Mesodermal cell (in vitro differentiated cells): ENCODE data around the gene ALG14.

Experiments
- H3K27ac ChIP-seq: 2 replicates; pipeline ENCODE4 v1.7.0; 2013; ENCODE audit warnings: mild to moderate bottlenecking, low read depth, low read length, moderate library complexity; ENCODE audit not compliant: severe bottlenecking
- H3K36me3 ChIP-seq: 2 replicates; pipeline ENCODE4 v1.7.1; 2013; ENCODE audit warnings: mild to moderate bottlenecking, low read length, moderate library complexity; ENCODE audit not compliant: control insufficient read depth, insufficient read depth
- H3K4me1 ChIP-seq: one replicate; pipeline ENCODE4 v1.7.1; 2013; ENCODE audit warnings: mild to moderate bottlenecking, low read length; ENCODE audit not compliant: insufficient read depth, control insufficient read depth, poor library complexity, severe bottlenecking
- H3K4me3 ChIP-seq: 2 replicates; pipeline ENCODE4 v1.7.0; 2013; ENCODE audit warnings: low read length, control low read depth, mild to moderate bottlenecking; ENCODE audit not compliant: insufficient read depth, poor library complexity, severe bottlenecking; ENCODE audit errors: extremely low read depth
- H3K9me3 ChIP-seq: 2 replicates; pipeline ENCODE4 v1.7.1; 2013; ENCODE audit warnings: mild to moderate bottlenecking, low read length, moderate library complexity; ENCODE audit not compliant: control insufficient read depth
- WGBS, 2 experiments: methylation state at CpG; one replicate each; pipeline ENCODE4 v1.1.5; 2013; ENCODE audit warnings: missing lambda C conversion rate in 2 of 2; ENCODE audit not compliant: insufficient coverage in 2 of 2; 5-methylcytosine and 5-hydroxymethylcytosine counted together

The ALG14 gene

GRCh38 chr1:95010158-95010557 is 62.6 kb downstream of the ALG14 start:
- H3K9me3 ChIP-seq: no peaks in the 10 kb centered on the region
- no peaks in the 10 kb centered on the region for H3K4me1 ChIP-seq
- H3K27ac ChIP-seq: no peak overlapping the region
- H3K4me3 ChIP-seq: no peak overlapping the region
- no peaks in the 10 kb centered on the region for H3K36me3 ChIP-seq

DNA sequence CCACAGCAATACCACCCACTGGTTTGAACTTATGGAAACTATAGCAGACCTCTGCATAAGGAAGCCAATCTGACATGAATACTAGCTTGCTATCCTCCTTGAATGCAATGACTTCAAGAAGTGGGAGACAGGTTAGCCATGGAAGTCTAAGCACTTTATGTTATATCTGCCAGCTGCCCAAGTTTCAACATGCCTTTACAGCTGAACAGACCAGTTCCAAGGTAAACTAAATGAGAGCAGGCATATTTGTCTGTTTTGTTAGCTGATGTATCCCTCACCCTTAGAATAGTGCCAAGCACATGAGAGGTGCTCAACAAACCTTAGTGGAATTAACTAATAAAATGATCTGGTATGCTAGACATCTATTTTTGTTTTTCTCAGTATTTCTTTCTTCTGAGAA is 65.1 kb downstream of the ALG14 start:
- Histone ChIP-seq H3K9me3 (no peaks in the 10 kb centered on the region), H3K4me3 (no peak overlapping the region), H3K36me3 (no peaks in the 10 kb centered on the region), H3K4me1 (no peaks in the 10 kb centered on the region), H3K27ac (no peak overlapping the region)

DNA sequence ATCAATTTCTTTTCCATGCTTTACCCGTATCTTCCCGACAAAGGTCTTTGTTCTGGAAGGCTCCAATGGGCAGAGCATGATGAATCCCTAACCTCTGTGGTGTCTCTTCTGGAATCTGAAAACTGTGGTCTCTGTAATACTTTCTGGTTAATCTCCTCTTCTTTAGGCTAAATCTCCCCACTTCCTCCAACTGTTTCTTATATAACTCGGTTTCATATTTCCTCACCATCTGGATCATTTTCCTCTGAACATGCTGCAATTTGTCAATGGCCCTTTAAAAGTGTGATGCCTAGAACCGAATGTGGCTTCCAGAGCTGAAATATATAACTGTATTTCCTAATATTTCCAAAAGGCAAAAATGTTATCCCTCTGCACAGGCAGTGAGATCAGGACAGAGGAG is 66.1 kb downstream of the ALG14 start:
- Histone ChIP-seq H3K4me3 (no peak overlapping the region), H3K4me1 (no peaks in the 10 kb centered on the region), H3K36me3 (no peaks in the 10 kb centered on the region), H3K27ac (no peak overlapping the region), H3K9me3 (no peaks in the 10 kb centered on the region)
- WGBS, 2 experiments: 100% methylated on average over 1 to 3 of the region's 4 CpGs

GRCh38 chr1:95005584-95005983 is 67.2 kb downstream of the ALG14 start:
- no peaks in the 10 kb centered on the region for H3K4me1 ChIP-seq
- H3K36me3 ChIP-seq: no peaks in the 10 kb centered on the region
- H3K9me3 ChIP-seq: no peaks in the 10 kb centered on the region
- no peak overlapping the region for H3K27ac ChIP-seq
- WGBS, 2 experiments: 86% methylated on average over 1 of the region's 2 CpGs; no CpG with 5 or more reads in 1 of the 2 experiments
- no peak overlapping the region for H3K4me3 ChIP-seq

DNA sequence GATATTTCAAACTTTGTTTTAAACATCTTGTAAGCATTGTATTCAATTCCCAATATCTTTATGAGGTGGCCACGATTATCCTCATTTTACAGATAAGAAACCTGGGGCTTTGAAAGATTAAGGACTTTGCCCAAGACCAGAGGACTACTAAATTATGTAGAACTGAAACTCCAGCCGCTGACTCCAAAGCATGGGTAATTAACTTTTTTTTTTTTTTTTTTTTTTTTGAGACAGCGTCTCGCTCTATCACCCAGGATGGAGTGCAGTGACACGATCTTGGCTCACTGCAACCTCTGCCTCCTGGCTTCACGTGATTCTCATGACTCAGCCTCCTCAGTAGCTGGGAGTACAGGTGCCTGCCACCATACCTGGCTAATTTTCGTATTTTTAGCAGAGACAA is 68.7 kb downstream of the ALG14 start:
- Histone ChIP-seq H3K4me3 (no peak overlapping the region), H3K4me1 (no peaks in the 10 kb centered on the region), H3K9me3 (no peaks in the 10 kb centered on the region), H3K36me3 (no peaks in the 10 kb centered on the region), H3K27ac (no peak overlapping the region)
- WGBS, 2 experiments: 91 to 92% methylated on average over 5 to 6 of the region's 7 CpGs

- Histone ChIP-seq H3K4me1 (no peaks in the 10 kb centered on the region), H3K9me3 (no peaks in the 10 kb centered on the region), H3K4me3 (no peak overlapping the region), H3K36me3 (no peaks in the 10 kb centered on the region), H3K27ac (no peak overlapping the region)
- 100% methylated on average over 3 of the region's 4 CpGs; no CpG with 5 or more reads in 1 of the 2 experiments for whole genome bisulfite sequencing, 2 experiments
Measured at GRCh38 chr1:95003433-95003738, 69.4 kb downstream of the ALG14 start.

- no peak overlapping the region for H3K4me3 ChIP-seq
- no peaks in the 10 kb centered on the region for H3K36me3 ChIP-seq
- peak overlapping the region; percentile 71 for H3K27ac ChIP-seq
- WGBS, 2 experiments: 49 to 60% methylated on average over 5 to 6 of the region's 8 CpGs
- H3K9me3 ChIP-seq: no peaks in the 10 kb centered on the region
- no peaks in the 10 kb centered on the region for H3K4me1 ChIP-seq
Measured at GRCh38 chr1:95002540-95003432, 70.0 kb downstream of the ALG14 start.

DNA sequence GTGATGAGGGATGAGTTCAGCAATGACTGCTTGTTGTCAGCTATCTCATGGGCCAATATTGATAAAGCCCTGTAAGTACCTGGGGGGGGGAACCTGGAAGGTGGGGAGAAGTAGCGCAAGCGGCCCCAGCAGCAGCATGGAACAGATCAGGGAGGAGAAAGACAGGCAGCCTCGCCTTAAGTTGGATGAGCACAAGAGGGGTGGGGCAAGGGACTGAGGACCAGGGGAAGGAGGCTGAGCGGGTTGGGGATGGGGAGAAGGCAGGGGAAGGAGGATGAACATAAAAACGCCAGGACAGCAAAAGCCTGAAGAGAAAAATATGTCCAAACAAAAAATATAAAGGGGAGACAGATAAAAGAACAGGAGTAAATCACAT is 70.6 kb downstream of the ALG14 start:
- peak overlapping the region; percentile 71 for H3K27ac ChIP-seq
- H3K4me3 ChIP-seq: no peak overlapping the region
- H3K9me3 ChIP-seq: no peaks in the 10 kb centered on the region
- H3K4me1 ChIP-seq: no peaks in the 10 kb centered on the region
- H3K36me3 ChIP-seq: no peaks in the 10 kb centered on the region
- 64 to 66% methylated on average over 4 to 5 of the region's 5 CpGs for WGBS, 2 experiments

- Histone ChIP-seq H3K27ac (no peak overlapping the region), H3K4me1 (peaks cover under 1% of the 10 kb centered on the region), H3K9me3 (no peaks in the 10 kb centered on the region), H3K4me3 (no peak overlapping the region), H3K36me3 (no peaks in the 10 kb centered on the region)
- WGBS, 2 experiments: 87 to 98% methylated on average over 4 of the region's 4 CpGs
Measured at GRCh38 chr1:94999456-95000131, 73.2 kb downstream of the ALG14 start.

DNA sequence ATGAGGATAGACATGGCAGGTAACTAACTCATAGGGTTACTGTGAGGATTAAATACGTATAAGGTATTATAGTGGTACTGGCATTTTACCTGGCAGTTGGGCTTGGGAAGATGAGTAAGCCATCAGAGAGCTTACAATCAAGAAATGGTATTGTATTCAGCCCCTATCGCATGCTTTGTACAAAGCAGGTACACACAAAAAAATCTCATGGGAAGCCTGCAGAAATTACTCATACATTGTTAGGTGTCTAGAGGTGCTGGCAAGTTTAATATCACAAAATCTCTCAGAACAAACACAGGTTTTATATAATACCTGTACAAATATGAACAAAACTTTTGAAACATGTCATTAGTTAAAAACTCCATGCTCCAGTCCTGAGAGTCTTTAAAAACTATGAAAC is 74.0 kb downstream of the ALG14 start:
- Histone ChIP-seq H3K36me3 (no peaks in the 10 kb centered on the region), H3K4me1 (peaks cover 9% of the 10 kb centered on the region), H3K27ac (no peak overlapping the region), H3K9me3 (no peaks in the 10 kb centered on the region), H3K4me3 (no peak overlapping the region)
- WGBS, 2 experiments: 100% methylated on average over 1 of the region's 2 CpGs; no CpG with 5 or more reads in 1 of the 2 experiments

- H3K36me3 ChIP-seq: no peaks in the 10 kb centered on the region
- peaks cover 11% of the 10 kb centered on the region for H3K4me1 ChIP-seq
- no peak overlapping the region for H3K27ac ChIP-seq
- no peak overlapping the region for H3K4me3 ChIP-seq
- 83 to 96% methylated on average over 3 of the region's 3 CpGs for WGBS, 2 experiments
- H3K9me3 ChIP-seq: no peaks in the 10 kb centered on the region
Measured at GRCh38 chr1:94998114-94998513, 74.6 kb downstream of the ALG14 start.
